Karpas-422 (cell line): ENCODE data around the gene DHRS7B. TPM values are rescaled to one million over a fixed set of nuclear protein-coding genes. Genes with fewer than 3 reads are reported as not detected.
"Not testable (repeated sequence)": the region's sequence is repeated elsewhere in the genome, so short reads cannot be mapped to it uniquely, and the experiment has no call there.

ENCODE experiments used
- DNase-seq: peaks from one replicate; pipeline ENCODE4 v3.0.0-alpha.2; 2015
- H2AFZ ChIP-seq: fragments of 200-600 bp; sonication (generic); 2 replicates; pipeline ENCODE4 v1.6.1; 2014; ENCODE audit warnings: antibody characterized with exemption, low read length, mixed read lengths
- H3K27ac ChIP-seq: fragments of 200-600 bp; sonication (generic); 2 replicates; pipeline ENCODE4 v1.5.1; 2014; ENCODE audit warnings: mild to moderate bottlenecking, low read length, moderate library complexity
- H3K27me3 ChIP-seq: fragments of 200-600 bp; sonication (generic); 2 replicates; pipeline ENCODE4 v1.6.1; 2014; ENCODE audit warnings: low read length, mixed read lengths
- H3K36me3 ChIP-seq: fragments of 200-600 bp; sonication (generic); 2 replicates; pipeline ENCODE4 v1.6.1; 2014; ENCODE audit warnings: low read length, mixed read lengths; ENCODE audit not compliant: insufficient read depth
- H3K4me1 ChIP-seq: fragments of 200-600 bp; sonication (generic); 2 replicates; pipeline ENCODE4 v1.6.1; 2014; ENCODE audit warnings: mild to moderate bottlenecking, low read length, mixed read lengths
- H3K4me2 ChIP-seq: fragments of 200-600 bp; sonication (generic); 2 replicates; pipeline ENCODE4 v1.6.1; 2014; ENCODE audit warnings: low read length, low read depth, mild to moderate bottlenecking; ENCODE audit not compliant: poor library complexity, severe bottlenecking
- H3K4me3 ChIP-seq: fragments of 200-600 bp; sonication (generic); 2 replicates; pipeline ENCODE4 v1.5.1; 2014; ENCODE audit warnings: mild to moderate bottlenecking, antibody characterized with exemption, low read length, mixed read lengths
- H3K79me2 ChIP-seq: fragments of 200-600 bp; sonication (generic); 2 replicates; pipeline ENCODE4 v1.6.1; 2014; ENCODE audit warnings: mild to moderate bottlenecking, low read length, mixed read lengths
- H3K9ac ChIP-seq: fragments of 200-600 bp; sonication (generic); 2 replicates; pipeline ENCODE4 v1.6.0; 2014; ENCODE audit warnings: low read length
- H3K9me2 ChIP-seq: fragments of 200-600 bp; sonication (generic), shearing (Covaris generic); replicated peaks from 2 replicates; pipeline ENCODE4 v1.6.0; 2014; ENCODE audit warnings: mild to moderate bottlenecking, low read length, moderate library complexity; ENCODE audit not compliant: insufficient read depth
- H3K9me3 ChIP-seq: fragments of 300-700, 200-600 bp; sonication (generic); 2 replicates; pipeline ENCODE4 v1.6.1; 2014; ENCODE audit warnings: low read length, mixed read lengths
- H4K20me1 ChIP-seq: fragments of 200-600 bp; sonication (generic); 2 replicates; pipeline ENCODE4 v1.6.1; 2014; ENCODE audit warnings: mild to moderate bottlenecking, antibody characterized with exemption, low read length, low read depth; ENCODE audit not compliant: insufficient read depth
- total RNA-seq: library from RNA; depleted of rRNA; stranded (reverse); fragments of >200 nt; shearing (Covaris generic); gene quantifications from 2 replicates; pipeline ENCODE4 v1.2.3, GENCODE V29; 2014; ENCODE audit warnings: low replicate concordance

DHRS7B gene
- total RNA-seq, 1 experiment from 2014 or later = 2.2 TPM

- H3K9ac ChIP-seq = no peak overlapping the region
- H3K4me3 ChIP-seq = no peak overlapping the region
Observed at GRCh38 chr17:21104608-21105007, 22.2 kb upstream of the DHRS7B start.

GRCh38 chr17:21105064-21105894 lies 21.5 kb upstream of the DHRS7B start:
- H3K79me2 ChIP-seq = no peaks in the 10 kb centered on the region
- H2AFZ ChIP-seq = no peak overlapping the region
- H3K4me3 ChIP-seq = no peak overlapping the region
- DNase-seq = no peak
- H3K4me2 ChIP-seq = no peak overlapping the region
- no peak overlapping the region for H3K9ac ChIP-seq
- H4K20me1 ChIP-seq = no peaks in the 10 kb centered on the region
- no peak overlapping the region for H3K27ac ChIP-seq
- no peaks in the 10 kb centered on the region for H3K36me3 ChIP-seq
- peaks cover 16% of the 10 kb centered on the region for H3K4me1 ChIP-seq
- H3K9me2 ChIP-seq = no peaks in the 10 kb centered on the region
- no peaks in the 10 kb centered on the region for H3K9me3 ChIP-seq
- H3K27me3 ChIP-seq = no peaks in the 10 kb centered on the region

More at GRCh38 chr17:21104608-21105007, 22.2 kb upstream of the DHRS7B start:
- DNase-seq = no peak
- Histone ChIP-seq H3K4me2 (no peak overlapping the region), H4K20me1 (no peaks in the 10 kb centered on the region), H3K4me1 (peaks cover 18% of the 10 kb centered on the region), H3K9me3 (no peaks in the 10 kb centered on the region), H2AFZ (no peak overlapping the region), H3K27me3 (no peaks in the 10 kb centered on the region), H3K36me3 (no peaks in the 10 kb centered on the region), H3K27ac (no peak overlapping the region), H3K9me2 (no peaks in the 10 kb centered on the region), H3K79me2 (no peaks in the 10 kb centered on the region)

GRCh38 chr17:21106316-21106715 lies 20.4 kb upstream of the DHRS7B start:
- Histone ChIP-seq H3K4me2 (no peak overlapping the region), H3K4me3 (no peak overlapping the region), H3K36me3 (no peaks in the 10 kb centered on the region), H3K4me1 (peaks cover 11% of the 10 kb centered on the region), H3K79me2 (no peaks in the 10 kb centered on the region), H3K9me3 (no peaks in the 10 kb centered on the region), H4K20me1 (no peaks in the 10 kb centered on the region), H3K27ac (no peak overlapping the region), H3K9ac (no peak overlapping the region), H3K27me3 (no peaks in the 10 kb centered on the region), H3K9me2 (no peaks in the 10 kb centered on the region), H2AFZ (no peak overlapping the region)
- DNase-seq = no peak

GRCh38 chr17:21107067-21107650 lies 19.6 kb upstream of the DHRS7B start:
- not testable (repeated sequence) for DNase-seq, H3K4me3 ChIP-seq, H3K9ac ChIP-seq, H3K4me1 ChIP-seq, H2AFZ ChIP-seq, H3K4me2 ChIP-seq, H3K79me2 ChIP-seq, H3K36me3 ChIP-seq, H4K20me1 ChIP-seq, H3K27me3 ChIP-seq, H3K27ac ChIP-seq, H3K9me3 ChIP-seq, H3K9me2 ChIP-seq

- Histone ChIP-seq H3K79me2 (no peaks in the 10 kb centered on the region), H3K4me3 (no peak overlapping the region), H3K9me2 (no peaks in the 10 kb centered on the region), H3K27ac (no peak overlapping the region), H3K36me3 (no peaks in the 10 kb centered on the region), H4K20me1 (no peaks in the 10 kb centered on the region), H3K27me3 (no peaks in the 10 kb centered on the region), H3K9me3 (no peaks in the 10 kb centered on the region), H2AFZ (no peak overlapping the region), H3K9ac (no peak overlapping the region), H3K4me2 (no peak overlapping the region), H3K4me1 (no peaks in the 10 kb centered on the region)
- no peak for DNase-seq
Observed at GRCh38 chr17:21108651-21109050, 18.1 kb upstream of the DHRS7B start.

GRCh38 chr17:21113049-21113690 lies 13.6 kb upstream of the DHRS7B start:
- Histone ChIP-seq H4K20me1 (no peaks in the 10 kb centered on the region), H3K9ac (no peak overlapping the region), H3K9me3 (no peaks in the 10 kb centered on the region), H3K36me3 (no peaks in the 10 kb centered on the region), H3K4me3 (no peak overlapping the region), H3K9me2 (no peaks in the 10 kb centered on the region), H3K27me3 (no peaks in the 10 kb centered on the region), H3K79me2 (no peaks in the 10 kb centered on the region), H3K4me2 (no peak overlapping the region), H3K27ac (no peak overlapping the region), H2AFZ (no peak overlapping the region), H3K4me1 (0 out of 2 replicates have a peak, but pooled peaks cover 4% of the 10 kb centered on the region)
- DNase-seq = no peak

GRCh38 chr17:21113716-21114115 lies 13.0 kb upstream of the DHRS7B start:
- H2AFZ ChIP-seq = no peak overlapping the region
- H3K9me3 ChIP-seq = no peaks in the 10 kb centered on the region
- H3K4me2 ChIP-seq = no peak overlapping the region
- H3K36me3 ChIP-seq = no peaks in the 10 kb centered on the region
- no peak for DNase-seq
- no peak overlapping the region for H3K9ac ChIP-seq
- no peak overlapping the region for H3K4me3 ChIP-seq
- 0 out of 2 replicates have a peak, but pooled peaks cover 4% of the 10 kb centered on the region for H3K4me1 ChIP-seq
- H3K9me2 ChIP-seq = no peaks in the 10 kb centered on the region
- no peaks in the 10 kb centered on the region for H3K27me3 ChIP-seq
- H3K27ac ChIP-seq = no peak overlapping the region
- H4K20me1 ChIP-seq = no peaks in the 10 kb centered on the region
- H3K79me2 ChIP-seq = no peaks in the 10 kb centered on the region

GRCh38 chr17:21114791-21115190 lies 12.0 kb upstream of the DHRS7B start:
- not testable (repeated sequence) for H3K79me2 ChIP-seq, H3K36me3 ChIP-seq, H3K9me3 ChIP-seq

More at GRCh38 chr17:21114791-21115190, 12.0 kb upstream of the DHRS7B start:
- H3K9me2 ChIP-seq, DNase-seq, H3K4me1 ChIP-seq, H3K27ac ChIP-seq, H3K4me3 ChIP-seq, H2AFZ ChIP-seq, H3K4me2 ChIP-seq, H3K9ac ChIP-seq, H4K20me1 ChIP-seq, H3K27me3 ChIP-seq: not testable (repeated sequence)
